ENCODE measurements around the gene SH3BP5.

The SH3BP5 gene

DNA sequence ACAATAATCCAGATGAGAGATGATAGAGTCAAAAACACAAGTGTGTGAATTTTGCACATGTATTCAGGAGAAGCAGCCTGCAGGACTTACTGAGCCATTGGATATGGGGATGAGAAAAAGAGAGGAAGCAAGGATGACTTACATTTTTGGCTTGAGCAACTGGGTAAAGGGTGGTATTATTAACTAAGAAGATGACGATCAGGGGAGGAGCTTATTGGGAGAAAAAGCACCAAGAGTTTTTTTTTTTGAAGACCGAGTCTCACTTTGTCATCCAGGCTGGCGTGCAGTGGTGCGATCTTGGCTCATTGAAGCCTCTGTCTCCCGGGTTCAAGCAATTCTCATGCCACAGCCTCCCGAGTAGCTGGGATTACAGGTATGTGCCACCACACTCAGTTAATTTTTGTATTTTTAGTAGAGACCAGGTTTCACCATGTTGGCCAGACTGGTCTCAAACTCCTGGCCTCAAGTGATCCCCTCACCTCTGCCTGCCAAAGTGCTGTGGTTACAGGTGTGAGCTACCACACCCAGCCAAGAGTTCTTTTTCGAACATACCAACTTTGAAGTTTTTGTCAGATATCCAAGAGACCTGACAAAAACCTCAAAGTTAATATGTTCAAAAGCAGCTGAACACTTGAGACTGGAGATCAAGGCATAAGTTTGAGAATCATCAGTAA lies 14.8 kb upstream of the SH3BP5 start:
- no peak for DNase-seq (ENCODE audit: low read depth)

DNA sequence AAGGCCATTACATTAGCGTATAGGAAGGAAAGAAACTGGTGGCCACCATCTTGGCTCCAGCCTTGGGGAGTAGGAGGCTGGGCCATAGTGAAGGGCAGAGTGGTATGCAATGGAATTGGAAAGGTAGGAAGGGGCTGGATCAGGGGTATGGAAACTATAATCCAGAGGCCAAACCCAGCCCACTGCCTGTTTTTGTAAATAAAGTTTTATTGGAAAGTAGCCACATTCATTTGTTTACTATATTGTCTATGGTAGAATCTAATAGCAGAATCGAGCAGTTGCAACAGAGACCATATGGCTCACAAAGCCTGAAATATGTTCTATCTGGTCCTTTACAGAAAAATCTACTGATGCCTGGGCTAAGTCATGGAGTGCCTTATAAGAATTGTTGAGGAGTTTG lies 14.1 kb upstream of the SH3BP5 start:
- no peak for DNase-seq (ENCODE audit: low read depth)

DNA sequence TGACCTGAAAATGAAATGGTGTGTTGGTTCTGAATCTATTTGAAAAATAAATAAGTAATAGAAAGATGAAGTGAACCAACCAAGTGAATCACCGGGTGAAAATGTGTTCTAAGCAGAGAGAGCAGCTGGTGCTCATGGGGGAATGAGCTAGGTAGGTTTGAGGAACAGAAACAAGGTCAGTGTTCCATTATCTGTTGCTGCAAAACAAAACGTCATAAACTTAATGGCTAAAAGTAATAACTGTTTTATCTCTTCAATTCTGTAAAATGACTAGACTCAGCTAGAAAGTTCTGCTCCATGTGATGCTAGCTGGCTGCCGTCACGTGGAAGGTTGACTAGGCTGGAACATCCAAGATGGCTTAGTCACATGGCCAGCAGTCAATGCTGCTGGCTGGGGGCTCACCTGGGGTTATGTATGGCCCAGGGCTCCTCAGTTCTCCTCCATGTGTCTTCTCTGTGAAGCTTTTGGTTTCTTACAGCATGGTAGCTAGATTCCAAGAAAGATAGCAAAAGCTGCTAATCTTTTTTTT lies 13.3 kb upstream of the SH3BP5 start:
- DNase-seq (ENCODE audit: low read depth) = no peak

DNA sequence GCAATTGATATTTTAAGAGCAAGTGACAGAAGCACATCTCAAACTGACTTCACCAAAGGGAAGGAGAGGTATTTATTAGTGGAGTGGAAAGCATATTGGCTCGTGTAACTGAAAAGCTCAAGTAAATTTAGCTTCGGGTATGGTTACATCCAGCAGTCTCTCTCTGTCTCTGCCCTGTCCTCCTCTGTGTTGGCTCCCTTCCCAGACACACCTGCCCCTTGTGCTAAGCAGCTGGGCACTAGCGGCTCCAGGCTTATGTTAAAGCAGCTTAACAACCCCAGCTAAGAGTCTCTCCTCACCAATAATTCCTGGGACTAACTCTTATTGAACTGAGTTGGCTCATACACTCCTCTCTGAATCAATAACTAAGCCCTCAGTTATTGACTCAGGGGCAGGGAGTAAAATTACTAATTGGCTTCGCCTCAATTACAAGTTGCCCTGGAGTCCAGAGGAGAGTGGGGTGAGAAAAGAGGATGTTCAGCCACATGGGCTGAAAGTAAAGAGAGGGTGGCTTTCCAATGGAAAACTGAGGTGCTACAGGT lies 12.8 kb upstream of the SH3BP5 start:
- DNase-seq (ENCODE audit: low read depth) = no peak

DNA sequence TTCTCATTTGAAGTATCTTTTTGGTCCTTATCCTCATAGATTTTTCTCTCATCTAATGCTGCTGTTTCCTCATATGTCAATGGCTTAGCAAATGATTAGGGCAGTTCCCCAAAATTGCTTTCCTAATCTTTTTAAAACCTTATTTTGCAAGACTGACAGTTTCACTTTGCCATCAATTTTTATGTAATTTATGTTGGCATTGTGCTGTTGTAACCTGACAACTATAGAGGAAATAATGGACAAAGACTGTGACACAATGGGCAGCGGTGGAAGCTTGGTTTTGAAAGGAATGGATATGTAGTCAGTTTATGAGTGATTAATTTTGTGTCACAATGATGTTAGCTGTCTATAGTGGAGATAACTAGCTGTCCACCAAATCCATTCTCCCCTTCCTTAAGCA lies 10.6 kb upstream of the SH3BP5 start:
- no peak for DNase-seq (ENCODE audit: low read depth)

DNA sequence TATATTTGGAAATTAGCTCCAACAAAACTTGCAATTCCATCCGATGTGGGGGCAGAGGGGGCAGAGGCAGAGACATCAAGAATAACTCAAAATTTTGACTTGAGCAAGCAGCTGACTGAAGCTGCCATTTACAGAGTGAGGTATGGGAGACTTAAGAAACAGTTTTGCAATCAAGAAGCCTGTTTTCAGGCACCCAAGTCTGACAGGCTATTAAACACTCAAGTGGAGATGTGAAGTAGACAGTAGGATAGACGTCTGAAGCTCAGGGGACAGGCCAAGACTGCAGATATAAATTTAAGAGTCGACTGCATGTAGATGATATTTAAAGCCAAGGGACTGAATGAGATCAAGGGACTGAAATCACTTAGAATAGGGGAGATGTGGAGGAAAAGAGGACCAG lies 9.9 kb upstream of the SH3BP5 start:
- DNase-seq (ENCODE audit: low read depth) = no peak

DNA sequence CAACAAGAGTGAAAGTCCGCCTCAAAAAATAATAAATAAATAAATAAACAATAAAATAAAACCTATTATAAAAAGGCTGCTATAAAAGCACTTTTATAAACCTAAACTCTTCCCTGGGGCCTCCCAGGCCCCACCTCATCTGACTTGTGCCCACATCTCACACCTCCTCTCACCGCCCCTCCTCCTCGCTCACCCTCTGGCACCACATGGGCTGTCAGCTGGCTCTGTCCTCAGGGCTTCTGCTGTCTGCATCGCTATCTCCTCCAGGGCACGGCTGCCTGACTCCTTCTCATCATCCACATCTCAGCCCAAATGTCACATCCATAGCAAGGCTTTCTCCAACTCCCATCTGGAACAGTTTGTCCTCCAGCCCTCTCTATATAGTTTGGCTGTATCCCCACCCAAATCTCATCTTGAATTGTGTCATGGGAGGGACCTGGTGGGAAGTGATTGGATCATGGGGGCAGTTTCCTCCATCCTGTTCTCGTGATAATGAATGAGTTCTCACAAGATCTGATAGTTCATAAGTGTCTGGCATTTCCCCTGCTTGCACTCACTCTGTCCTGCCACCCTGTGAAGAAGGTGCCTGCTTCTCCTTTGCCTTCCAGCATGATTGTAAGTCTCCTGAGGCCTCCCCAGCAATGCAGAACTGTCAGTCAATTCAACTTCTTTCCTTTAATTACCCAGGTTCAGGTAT lies 8.8 kb upstream of the SH3BP5 start:
- no peak for DNase-seq (ENCODE audit: low read depth)

DNA sequence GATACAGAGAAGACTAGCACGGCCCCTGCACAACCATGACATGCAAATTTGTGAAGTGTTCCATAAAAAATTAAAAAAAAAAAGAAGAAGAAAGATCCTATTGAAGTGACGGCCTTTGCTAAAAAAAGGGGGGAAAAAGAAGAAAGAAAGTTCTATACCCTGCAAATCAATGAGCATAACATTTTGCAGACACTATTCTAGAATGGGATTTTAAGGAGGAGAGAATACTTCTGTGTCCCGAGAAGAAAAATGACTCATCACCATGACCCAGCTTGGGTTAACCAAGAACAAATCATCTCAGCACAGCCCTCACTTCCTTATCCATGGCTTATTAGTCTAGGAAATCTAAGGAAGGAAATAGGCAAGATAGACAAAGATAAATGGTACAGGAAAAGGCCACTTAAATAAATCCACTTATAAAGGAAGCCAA lies 7.4 kb upstream of the SH3BP5 start:
- DNase-seq (ENCODE audit: low read depth) = no peak

DNA sequence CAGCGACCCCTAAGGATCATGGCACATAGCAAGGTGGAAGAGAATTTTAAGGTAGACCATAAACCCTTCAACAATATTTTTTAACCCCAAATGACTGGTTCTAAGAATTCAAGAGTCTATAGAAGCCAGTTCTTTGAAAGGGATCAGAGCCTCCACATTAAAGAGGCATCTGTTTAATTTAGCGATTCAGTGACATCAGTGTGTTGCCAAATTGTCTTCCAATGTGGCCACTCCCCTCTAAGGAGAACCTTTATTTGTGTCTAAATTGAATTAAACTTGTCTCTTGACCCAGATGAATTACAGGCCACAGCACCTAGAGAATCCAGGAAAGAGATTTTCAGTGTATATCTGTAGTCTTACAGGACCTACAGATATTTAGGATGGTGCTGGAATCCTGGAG lies 6.6 kb upstream of the SH3BP5 start:
- DNase-seq (ENCODE audit: low read depth) = no peak

DNA sequence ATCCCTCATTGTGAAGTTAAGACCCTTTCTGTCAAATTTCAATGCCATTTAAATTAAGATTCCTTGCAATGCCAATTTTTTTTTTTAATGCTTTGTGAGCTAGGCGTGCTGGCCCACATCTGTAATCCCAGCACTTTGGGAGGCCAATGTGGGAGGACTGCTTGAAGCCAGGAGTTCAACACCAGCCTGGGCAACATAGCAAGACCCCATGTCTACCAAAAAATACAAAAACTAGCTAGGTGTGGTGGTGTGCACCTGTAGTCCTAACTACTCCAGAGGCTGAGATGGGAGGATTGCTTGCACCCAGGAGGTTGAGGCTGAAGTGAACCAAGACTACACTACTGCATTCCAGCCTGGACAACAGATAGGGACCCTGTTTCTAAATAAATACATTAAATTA lies 5.6 kb upstream of the SH3BP5 start:
- DNase-seq (ENCODE audit: low read depth) = no peak

DNA sequence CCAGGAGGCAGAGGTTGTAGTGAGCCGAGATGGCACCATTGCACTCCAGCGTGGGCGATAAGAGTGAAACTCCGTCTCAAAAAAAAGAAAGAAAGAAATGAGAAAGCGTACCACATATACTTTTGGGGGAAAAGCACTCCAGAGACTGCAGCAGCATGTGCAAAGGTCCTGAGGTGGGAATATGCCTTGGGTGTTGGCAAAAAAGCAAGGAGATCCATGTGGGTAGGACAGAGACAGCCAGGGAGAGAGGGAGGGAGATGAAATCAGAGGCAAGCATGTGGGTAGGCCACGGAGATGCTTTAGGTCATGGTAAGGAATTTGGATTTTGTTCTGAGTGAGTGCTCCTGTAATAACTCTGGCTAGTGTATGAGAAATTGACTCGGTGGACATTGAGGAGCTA lies 3.7 kb upstream of the SH3BP5 start:
- no peak for DNase-seq (ENCODE audit: low read depth)

DNA sequence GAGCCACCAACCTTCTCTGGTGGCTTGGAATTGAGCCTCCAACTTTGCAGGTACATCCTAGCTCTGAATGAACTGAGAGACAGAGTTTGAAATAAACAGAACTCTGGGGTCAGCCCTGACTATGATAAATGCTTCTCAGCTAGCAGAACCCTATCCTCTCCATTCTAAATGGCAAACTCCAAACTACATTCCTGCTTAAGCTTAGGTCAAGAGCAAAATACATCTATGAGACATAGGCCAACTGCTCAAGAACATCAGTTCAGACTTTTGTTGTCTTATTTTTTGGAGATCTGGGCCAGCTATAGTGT lies 1.5 kb upstream of the SH3BP5 start:
- DNase-seq (ENCODE audit: low read depth) = no peak

DNA sequence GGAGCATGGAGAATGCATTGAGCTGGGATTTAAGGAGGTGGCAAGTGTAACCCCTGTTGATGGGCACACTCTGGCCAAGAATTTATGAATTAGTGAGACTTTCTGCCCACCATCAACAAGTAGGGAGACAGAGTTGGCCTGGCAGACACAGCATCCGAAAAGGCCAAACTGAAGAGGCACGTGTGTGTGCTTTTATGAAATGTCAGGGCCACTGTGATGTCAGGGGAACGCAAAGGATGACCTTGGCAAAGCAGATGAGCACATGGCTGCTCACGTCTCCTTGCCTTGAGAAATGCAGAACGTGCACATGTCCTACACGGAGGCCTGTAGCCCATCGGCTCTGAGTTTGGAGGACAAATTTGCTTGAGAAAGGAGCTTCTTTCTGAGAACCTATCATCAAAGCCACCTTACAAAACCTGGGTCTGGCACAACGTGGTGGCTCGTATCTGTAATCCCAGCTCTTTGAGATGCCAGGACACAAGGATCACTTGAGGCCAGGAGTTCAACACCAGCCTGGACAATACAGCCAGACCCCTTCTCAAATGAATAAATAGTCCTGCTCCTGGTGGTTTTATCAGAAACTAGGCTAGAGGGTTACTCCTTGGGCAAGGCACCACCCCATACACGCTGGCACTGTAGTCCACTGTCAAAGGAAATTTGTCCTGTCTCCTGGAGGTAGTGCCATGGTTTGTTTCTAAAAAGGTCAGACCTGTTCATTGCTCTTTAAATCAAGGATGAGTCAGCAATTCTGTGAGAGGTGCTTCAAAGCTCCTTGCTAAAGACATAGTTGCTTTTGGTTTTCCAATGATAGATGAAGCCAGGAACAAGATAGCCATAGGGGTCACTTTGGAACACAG lies 941 bp upstream of the SH3BP5 start:
- DNase-seq (ENCODE audit: low read depth) = no peak

DNA sequence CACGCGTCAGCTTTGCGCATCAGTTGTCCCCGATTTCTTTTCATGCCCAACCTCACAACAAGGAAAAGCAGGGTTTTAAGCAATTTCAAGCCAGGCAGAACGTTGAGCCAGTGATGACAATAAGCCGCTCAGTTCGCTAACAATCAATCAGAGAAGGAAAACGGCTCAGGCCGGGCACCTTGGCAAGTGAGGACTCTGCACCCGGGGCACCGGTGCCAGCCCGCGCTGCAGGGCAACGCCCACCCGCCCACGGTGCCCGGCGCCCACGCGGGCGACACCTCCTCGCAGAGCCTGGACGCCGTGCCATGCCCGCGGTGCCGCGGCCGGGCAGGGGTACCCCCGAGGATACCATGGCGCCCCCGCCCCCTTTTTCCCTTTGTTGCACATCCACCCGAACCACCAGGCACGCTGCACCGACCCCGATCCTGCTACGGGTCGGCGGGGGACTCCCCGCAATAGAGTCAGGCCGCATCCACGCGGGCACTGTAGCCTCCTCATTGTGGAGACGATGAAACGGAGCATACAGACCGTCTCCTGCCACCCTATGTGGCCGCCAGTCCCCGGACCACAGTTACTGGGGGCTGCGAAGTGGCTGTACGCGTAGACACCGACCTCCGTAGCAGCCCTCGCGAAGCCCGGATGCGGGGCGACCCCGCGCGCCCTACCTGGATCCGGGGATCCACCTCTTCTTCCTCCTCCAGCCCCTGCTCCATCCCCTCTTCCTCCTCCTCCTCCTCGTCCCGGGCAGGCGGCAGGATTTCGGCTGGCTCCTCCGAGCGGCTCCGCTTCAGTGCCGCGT lies 581 bp downstream of the SH3BP5 start:
- DNase-seq (ENCODE audit: low read depth) = no peak

DNA sequence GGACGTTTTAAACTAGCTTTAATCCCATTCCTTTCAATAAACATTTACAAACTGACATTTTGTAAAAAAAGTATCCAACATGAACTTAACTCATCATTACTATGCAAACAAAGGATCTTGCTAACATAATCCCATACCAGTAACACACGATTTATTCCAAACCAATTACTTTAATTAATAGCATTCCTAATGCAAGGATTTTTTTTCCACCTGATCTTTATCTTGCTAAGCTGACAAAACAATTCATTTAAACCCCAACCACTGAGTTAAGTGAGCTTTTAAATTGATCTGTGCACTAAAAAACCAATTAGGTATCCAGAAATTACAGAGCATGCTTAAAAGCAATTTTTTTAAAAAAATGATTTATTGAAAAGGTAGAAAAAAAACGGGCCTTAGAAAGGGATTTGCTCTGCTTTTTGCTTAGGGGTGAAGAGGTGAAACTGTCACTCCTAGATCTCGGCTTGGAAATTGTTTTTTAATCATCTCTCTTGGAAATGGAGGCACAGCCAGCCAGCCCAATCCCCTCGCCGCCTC lies 1.2 kb downstream of the SH3BP5 start:
- no peak for DNase-seq (ENCODE audit: low read depth)

DNA sequence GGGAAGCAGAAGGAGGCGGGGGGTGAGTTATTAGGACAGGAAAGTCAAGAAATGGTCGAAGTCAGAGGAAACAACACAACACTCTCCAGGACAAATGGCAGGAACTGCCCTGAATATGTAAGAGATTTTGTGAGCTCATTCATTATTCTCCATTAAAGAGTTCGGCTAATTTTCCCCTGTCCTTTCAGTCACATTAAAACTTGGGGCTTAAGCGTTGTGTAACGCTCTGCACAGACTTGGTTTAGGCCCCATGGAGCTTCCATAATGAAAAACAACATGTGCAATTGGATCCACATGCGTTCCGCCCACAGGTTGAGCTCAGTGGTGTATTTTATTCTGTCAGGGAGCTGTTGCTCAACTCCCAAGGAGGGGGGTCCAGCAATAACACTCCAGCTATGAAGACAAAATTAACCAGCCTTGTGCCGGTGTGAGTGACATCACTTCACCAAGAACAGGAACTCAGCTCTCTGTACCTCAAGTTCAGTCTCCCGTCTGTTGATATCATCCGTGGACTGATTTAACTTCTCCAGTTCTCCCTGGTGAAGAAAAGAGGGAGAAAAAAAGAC lies 2.3 kb downstream of the SH3BP5 start:
- DNase-seq (ENCODE audit: low read depth) = peak; percentile 85

DNA sequence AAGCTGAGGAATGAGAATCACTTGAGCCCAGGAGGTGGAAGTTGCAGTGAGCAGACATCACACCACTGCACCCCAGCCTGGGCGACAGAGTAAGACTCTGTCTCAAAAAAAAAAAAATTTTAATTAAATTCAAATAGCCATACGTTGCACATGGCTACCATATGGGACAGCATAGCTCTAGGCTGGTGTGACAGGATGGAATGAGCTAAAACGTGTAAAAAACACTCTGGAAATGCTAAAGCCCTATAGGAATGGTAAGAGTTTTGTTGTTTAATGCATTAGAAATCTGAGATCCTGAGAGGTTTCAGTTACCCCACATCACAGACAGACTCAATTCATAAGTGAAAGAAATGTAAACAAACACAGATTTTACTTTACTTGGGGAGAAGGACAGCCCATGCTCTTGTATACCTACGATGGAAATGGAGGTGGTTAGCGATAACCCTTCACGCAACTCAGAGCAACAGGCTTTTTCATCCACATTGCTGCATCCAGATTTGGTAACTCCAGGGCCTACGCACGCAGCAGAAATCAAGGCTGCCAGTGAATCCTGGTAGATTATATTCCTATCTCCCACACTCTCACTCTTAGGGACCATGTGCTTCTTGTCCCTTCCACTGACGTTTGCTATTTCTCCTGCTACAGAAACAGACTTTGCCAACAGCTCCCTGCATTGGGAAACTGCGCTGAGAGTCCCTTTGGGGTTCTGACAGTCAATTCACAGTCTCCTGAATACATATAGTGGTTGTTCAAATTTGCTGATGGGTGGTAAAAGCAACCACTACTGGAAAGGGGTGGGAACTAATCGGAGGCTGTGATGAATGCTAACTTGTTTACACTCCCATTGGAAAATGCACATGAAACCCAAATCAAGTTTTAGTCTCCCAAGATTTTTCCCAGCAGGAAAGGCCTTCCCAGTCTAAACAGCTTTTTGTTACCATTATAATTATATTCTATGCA lies 3.1 kb downstream of the SH3BP5 start:
- DNase-seq (ENCODE audit: low read depth) = no peak

DNA sequence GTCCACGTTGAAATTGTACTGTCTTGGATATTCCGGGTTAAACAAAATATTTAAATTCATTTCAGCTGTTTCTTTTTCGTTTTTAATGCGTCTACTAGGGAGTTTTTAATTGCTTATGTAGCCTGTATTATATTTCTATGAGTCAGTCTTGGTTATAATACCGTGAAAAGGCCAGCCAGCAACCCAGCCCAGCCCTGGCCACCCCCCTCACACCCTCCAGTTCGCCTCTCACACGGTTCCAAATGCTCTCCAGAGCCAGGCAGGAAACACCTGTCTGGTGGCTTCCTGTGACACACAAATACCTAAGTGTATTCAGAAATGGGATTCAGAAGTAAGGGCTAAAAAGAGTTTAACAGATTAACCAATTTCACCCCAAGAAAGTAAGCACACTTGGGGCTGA lies 4.4 kb downstream of the SH3BP5 start:
- no peak for DNase-seq (ENCODE audit: low read depth)

DNA sequence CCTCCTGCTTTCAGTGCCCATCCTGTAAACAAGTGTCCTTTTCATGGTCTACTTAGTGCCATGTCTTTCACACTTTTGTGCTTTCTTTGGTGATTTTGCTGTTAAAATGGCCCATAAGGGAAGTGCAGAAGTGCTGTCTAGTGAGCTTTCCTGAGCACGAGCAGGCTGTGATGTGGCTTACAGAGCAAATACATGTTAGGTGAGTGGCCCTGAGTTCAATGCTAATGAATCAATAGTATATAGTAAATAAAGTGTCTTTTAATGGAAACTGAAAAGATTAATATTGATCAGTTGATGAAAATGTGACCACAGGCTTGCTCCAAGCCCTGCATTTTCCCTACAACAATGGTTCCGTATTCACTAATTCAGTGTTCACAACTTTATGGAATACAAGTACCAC lies 5.7 kb downstream of the SH3BP5 start:
- DNase-seq (ENCODE audit: low read depth) = no peak

DNA sequence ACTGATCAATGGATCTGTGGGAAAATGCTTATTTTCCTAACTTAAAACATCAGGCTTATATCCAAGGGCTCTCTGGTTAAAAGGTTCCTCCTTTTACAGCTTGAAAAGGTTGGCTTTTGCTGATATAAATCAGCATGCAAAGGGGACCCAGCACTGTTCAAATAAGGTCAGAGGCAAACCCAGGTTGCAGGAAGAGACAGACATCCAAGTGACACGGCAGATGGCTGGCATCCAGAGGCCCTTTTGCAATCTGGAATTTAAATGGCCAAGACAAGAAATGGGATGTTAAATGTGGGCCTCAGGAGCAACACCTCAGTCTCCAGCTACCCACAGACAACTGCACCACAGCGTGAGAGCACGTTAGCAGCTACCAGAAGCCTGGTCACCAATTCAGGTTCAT lies 6.3 kb downstream of the SH3BP5 start:
- no peak for DNase-seq (ENCODE audit: low read depth)

Measured in fibroblast of the conjunctiva (primary cell).